Measurements from ENCODE around the gene OTUD7B. TPM values are rescaled to one million over a fixed set of nuclear protein-coding genes. Genes with fewer than 3 reads are reported as not detected.
"Not testable (repeated sequence)": the region's sequence is repeated elsewhere in the genome, so short reads cannot be mapped to it uniquely, and the experiment has no call there.

The OTUD7B gene
- total RNA-seq, 6 experiments from 2014 or later, result 26.2 to 29.6 (median 28.7) TPM

GRCh38 chr1:149940427-149940826, 70.1 kb downstream of the OTUD7B start:
- TF ChIP-seq CTCF (IDR thresholded peaks at IDR 0.05), result no peak

GRCh38 chr1:149938668-149939003, 71.9 kb downstream of the OTUD7B start:
- H3K36me3 Mint-ChIP-seq (ENCODE audit: low read depth); H3K9me3 Mint-ChIP-seq; DNase-seq: not testable (repeated sequence)
- Mint-ChIP-seq H3K4me3 (peak overlapping the region; percentile 76), H3K27ac (peak overlapping the region; percentile 76), H3K4me1 (ENCODE audit: low read depth) (peaks cover 56% of the 10 kb centered on the region), H3K27me3 (ENCODE audit: insufficient read depth) (peaks cover 10% of the 10 kb centered on the region)

More at GRCh38 chr1:149940427-149940826, 70.1 kb downstream of the OTUD7B start:
- Mint-ChIP-seq H3K27me3 (ENCODE audit: insufficient read depth) (peaks cover 12% of the 10 kb centered on the region), H3K27ac (peak overlapping the region; percentile 76), H3K4me3 (peak overlapping the region; percentile 33; the same call in 1 of the 2 replicates), H3K9me3 (no peaks in the 10 kb centered on the region), H3K36me3 (ENCODE audit: low read depth) (peaks cover 8% of the 10 kb centered on the region), H3K4me1 (ENCODE audit: low read depth) (peaks cover 53% of the 10 kb centered on the region)
- DNase-seq, result no peak

- peak overlapping the region; percentile 72 for H3K27ac Mint-ChIP-seq
- H3K4me3 Mint-ChIP-seq, result peak overlapping the region; percentile 98
- TF ChIP-seq CTCF (IDR thresholded peaks at IDR 0.05), result no peak
- H3K36me3 Mint-ChIP-seq (ENCODE audit: low read depth), result peaks cover 5% of the 10 kb centered on the region; the same call in 1 of the 2 replicates
- no peak for DNase-seq
- peaks cover 56% of the 10 kb centered on the region for H3K4me1 Mint-ChIP-seq (ENCODE audit: low read depth)
- H3K9me3 Mint-ChIP-seq, result no peaks in the 10 kb centered on the region
- H3K27me3 Mint-ChIP-seq (ENCODE audit: insufficient read depth), result peaks cover 10% of the 10 kb centered on the region
Observed at GRCh38 chr1:149937759-149938158, 72.8 kb downstream of the OTUD7B start.

- H3K27ac Mint-ChIP-seq, result peak overlapping the region; percentile 72
- peaks cover 56% of the 10 kb centered on the region for H3K4me1 Mint-ChIP-seq (ENCODE audit: low read depth)
- H3K9me3 Mint-ChIP-seq, result no peaks in the 10 kb centered on the region
- peaks cover 8% of the 10 kb centered on the region for H3K36me3 Mint-ChIP-seq (ENCODE audit: low read depth)
- H3K27me3 Mint-ChIP-seq (ENCODE audit: insufficient read depth), result peaks cover 10% of the 10 kb centered on the region
- peak; percentile 51 for DNase-seq
- peak overlapping the region; percentile 98 for H3K4me3 Mint-ChIP-seq
- peak; percentile 36 for TF ChIP-seq CTCF (IDR thresholded peaks at IDR 0.05)
Observed at GRCh38 chr1:149936992-149937705, 73.4 kb downstream of the OTUD7B start.

GRCh38 chr1:149936170-149936991, 74.1 kb downstream of the OTUD7B start, which contains the start of gene MTMR11:
MTMR11 (minus strand) TSS chr1:149936879; CDS start chr1:149936647, 232 bp downstream.
- peaks cover 10% of the 10 kb centered on the region for H3K27me3 Mint-ChIP-seq (ENCODE audit: insufficient read depth)
- peak; percentile 9 for DNase-seq
- peaks cover 16% of the 10 kb centered on the region for H3K36me3 Mint-ChIP-seq (ENCODE audit: low read depth)
- peaks cover 63% of the 10 kb centered on the region for H3K4me1 Mint-ChIP-seq (ENCODE audit: low read depth)
- peak within 1 kb of the TSS; percentile 72 for H3K27ac Mint-ChIP-seq
- H3K9me3 Mint-ChIP-seq, result no peaks in the 10 kb centered on the region
- no peak for TF ChIP-seq CTCF (IDR thresholded peaks at IDR 0.05)
- H3K4me3 Mint-ChIP-seq, result peak within 1 kb of the TSS; percentile 98

GRCh38 chr1:149934356-149934755, 76.2 kb downstream of the OTUD7B start:
- DNase-seq, result no peak
- H3K9me3 Mint-ChIP-seq, result no peaks in the 10 kb centered on the region
- peaks cover 24% of the 10 kb centered on the region for H3K36me3 Mint-ChIP-seq (ENCODE audit: low read depth)
- no peak for TF ChIP-seq CTCF (IDR thresholded peaks at IDR 0.05)
- H3K4me1 Mint-ChIP-seq (ENCODE audit: low read depth), result peaks cover 52% of the 10 kb centered on the region
- no peak overlapping the region; the same call in 1 of the 2 replicates for H3K4me3 Mint-ChIP-seq
- H3K27me3 Mint-ChIP-seq (ENCODE audit: insufficient read depth), result peaks cover 10% of the 10 kb centered on the region
- no peak overlapping the region for H3K27ac Mint-ChIP-seq

Measured in HFFc6 (cell line).